Glutamatergic neuron (in vitro differentiated cells): ENCODE results near the gene RAET1G. TPM values are rescaled to one million over a fixed set of nuclear protein-coding genes. Genes with fewer than 3 reads are reported as not detected.

Source experiments
- DNase-seq: peaks from one replicate; pipeline ENCODE4 v3.0.0; 2022
- H3K27ac Mint-ChIP-seq: one replicate; pipeline ENCODE4 v1.8.0; 2020; ENCODE audit warnings: mild to moderate bottlenecking, mixed read lengths, inconsistent platforms; ENCODE audit not compliant: unreplicated experiment
- H3K27me3 Mint-ChIP-seq: one replicate; pipeline ENCODE4 v1.8.0; 2020; ENCODE audit warnings: mild to moderate bottlenecking, moderate library complexity, mixed read lengths, inconsistent platforms; ENCODE audit not compliant: unreplicated experiment
- H3K36me3 Mint-ChIP-seq: one replicate; pipeline ENCODE4 v1.8.0; 2020; ENCODE audit warnings: mild to moderate bottlenecking, mixed read lengths, inconsistent platforms; ENCODE audit not compliant: unreplicated experiment
- H3K4me1 Mint-ChIP-seq: one replicate; pipeline ENCODE4 v1.8.0; 2020; ENCODE audit warnings: mild to moderate bottlenecking, low read depth, mixed read lengths, inconsistent platforms; ENCODE audit not compliant: unreplicated experiment
- H3K4me3 Mint-ChIP-seq: one replicate; pipeline ENCODE4 v1.8.0; 2020; ENCODE audit warnings: mild to moderate bottlenecking, mixed read lengths, inconsistent platforms; ENCODE audit not compliant: unreplicated experiment
- H3K9me3 Mint-ChIP-seq: one replicate; pipeline ENCODE4 v1.8.0; 2020; ENCODE audit warnings: mild to moderate bottlenecking, moderate library complexity, mixed read lengths, inconsistent platforms; ENCODE audit not compliant: unreplicated experiment
- total RNA-seq: library from RNA; stranded (reverse); fragmentation: NEBNext Ultra II Directional; extraction: Animal tissue kit (Norgen Biotek cat#: 25700); gene quantifications from one replicate; pipeline ENCODE4 v1.2.1, GENCODE V29; 2021; ENCODE audit not compliant: unreplicated experiment
- TF ChIP-seq, protein P1 (sequence below): fragments of 200-600 bp; sonication (generic); IDR thresholded peaks from one replicate; pipeline ENCODE4 v1.5.0; 2021; ENCODE audit not compliant: partially characterized antibody, unreplicated experiment

The RAET1G gene
- total RNA-seq, 1 donor from 2014 or later: not detected

DNA sequence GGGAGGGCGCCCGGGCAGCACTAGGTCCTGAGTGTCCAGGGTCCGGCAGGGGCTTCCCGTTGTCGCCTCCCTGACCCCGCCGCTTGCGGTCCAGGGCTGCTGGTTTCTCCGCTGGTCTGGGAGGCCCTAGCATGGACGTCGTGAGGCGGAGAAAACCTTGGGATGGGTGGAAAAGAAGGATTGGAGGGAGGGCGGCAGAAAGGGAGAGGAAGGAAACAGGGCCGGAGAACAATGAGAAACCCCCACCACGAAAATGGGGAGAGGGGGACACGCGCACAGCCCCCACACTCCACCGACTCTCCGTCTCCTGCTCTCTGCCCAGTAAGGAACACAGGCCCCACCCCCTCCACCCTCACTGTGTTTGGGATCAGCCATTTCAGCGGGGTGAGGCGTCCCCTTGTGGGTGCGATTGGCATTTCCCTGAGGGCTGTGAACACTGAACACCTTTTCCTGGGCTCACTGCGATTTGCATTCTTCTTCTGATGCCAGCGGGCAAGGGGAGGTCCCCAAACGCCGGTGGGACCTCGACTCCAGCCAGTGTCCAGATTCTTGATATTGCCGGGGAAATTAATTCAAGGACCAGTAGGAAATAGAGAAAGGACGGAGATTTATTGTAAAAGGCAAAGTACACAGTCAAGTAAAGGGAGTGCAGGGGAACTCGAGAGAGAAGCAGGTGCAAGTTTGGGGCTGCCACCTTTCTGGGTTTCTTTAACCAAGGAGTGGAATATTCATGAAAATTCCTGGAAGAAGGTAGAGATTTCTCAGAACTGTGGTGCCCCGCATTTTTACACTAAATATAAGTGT is 3.3 kb upstream of the RAET1G start:
- H3K4me1 Mint-ChIP-seq: peaks cover 2% of the 10 kb centered on the region
- peaks cover 11% of the 10 kb centered on the region for H3K9me3 Mint-ChIP-seq
- no peaks in the 10 kb centered on the region for H3K36me3 Mint-ChIP-seq
- H3K27me3 Mint-ChIP-seq: peaks cover 40% of the 10 kb centered on the region
- peak; percentile 85 for DNase-seq
- no peak overlapping the region for H3K27ac Mint-ChIP-seq
- TF ChIP-seq, protein P1, sequence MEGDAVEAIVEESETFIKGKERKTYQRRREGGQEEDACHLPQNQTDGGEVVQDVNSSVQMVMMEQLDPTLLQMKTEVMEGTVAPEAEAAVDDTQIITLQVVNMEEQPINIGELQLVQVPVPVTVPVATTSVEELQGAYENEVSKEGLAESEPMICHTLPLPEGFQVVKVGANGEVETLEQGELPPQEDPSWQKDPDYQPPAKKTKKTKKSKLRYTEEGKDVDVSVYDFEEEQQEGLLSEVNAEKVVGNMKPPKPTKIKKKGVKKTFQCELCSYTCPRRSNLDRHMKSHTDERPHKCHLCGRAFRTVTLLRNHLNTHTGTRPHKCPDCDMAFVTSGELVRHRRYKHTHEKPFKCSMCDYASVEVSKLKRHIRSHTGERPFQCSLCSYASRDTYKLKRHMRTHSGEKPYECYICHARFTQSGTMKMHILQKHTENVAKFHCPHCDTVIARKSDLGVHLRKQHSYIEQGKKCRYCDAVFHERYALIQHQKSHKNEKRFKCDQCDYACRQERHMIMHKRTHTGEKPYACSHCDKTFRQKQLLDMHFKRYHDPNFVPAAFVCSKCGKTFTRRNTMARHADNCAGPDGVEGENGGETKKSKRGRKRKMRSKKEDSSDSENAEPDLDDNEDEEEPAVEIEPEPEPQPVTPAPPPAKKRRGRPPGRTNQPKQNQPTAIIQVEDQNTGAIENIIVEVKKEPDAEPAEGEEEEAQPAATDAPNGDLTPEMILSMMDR: peak; percentile 64
- peak overlapping the region; percentile 82 for H3K4me3 Mint-ChIP-seq

DNA sequence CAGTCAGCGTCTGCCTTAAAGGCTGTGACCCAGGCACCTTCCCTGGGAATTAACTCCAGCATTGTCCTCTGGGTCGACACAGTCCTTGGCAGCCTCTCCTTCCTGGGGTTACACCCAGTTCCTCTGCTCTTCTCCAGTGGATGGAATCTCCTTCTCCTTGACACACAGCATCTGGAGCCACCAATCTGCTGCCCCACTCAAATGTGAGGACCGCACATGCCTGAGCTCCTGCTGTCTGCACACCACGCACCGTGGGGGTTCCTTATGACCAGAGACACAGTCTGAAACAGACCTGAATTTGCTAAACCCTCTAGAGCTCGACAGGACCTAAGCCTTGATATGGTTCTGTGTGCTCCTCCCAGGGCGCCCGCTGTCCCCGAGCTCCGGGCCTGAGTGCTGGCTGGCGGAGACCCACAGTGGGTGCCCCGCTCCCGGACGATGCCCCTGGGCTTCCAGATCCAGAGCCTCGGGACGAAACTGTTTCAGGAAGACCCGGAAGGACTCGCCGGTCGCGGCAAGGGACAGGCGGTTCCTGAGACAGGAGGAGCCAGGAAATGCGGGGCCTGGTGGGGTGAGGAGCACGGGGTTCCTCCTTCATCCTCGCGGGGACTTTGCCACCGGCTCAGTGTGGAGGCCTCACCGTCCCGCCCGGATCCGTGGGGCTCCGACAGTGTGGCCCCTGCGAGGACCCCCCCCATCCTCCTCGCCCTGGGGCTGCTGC is 2.5 kb upstream of the RAET1G start:
- H3K36me3 Mint-ChIP-seq: peaks cover 5% of the 10 kb centered on the region
- peaks cover 2% of the 10 kb centered on the region for H3K4me1 Mint-ChIP-seq
- H3K4me3 Mint-ChIP-seq: peak overlapping the region; percentile 63
- H3K9me3 Mint-ChIP-seq: peaks cover 16% of the 10 kb centered on the region
- H3K27ac Mint-ChIP-seq: no peak overlapping the region
- TF ChIP-seq, protein P1: no peak
- peaks cover 44% of the 10 kb centered on the region for H3K27me3 Mint-ChIP-seq
- no peak for DNase-seq

DNA sequence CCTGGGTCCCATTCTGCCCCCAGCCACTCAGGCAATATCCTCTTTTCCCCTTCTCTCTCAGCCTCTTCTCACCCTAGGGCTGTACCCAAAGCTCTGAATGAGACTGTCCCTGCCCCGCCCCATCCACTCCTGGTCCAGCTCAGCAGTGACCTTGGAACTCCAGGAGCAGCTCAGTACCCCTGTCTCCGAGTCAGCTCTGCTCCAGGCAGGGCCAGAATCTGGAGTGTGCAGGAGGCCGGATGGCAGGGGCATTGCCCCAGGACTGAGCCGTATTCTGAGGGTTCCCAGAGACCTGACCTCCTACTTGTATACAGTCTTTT is 2.0 kb upstream of the RAET1G start:
- no peak overlapping the region for H3K27ac Mint-ChIP-seq
- peaks cover 6% of the 10 kb centered on the region for H3K36me3 Mint-ChIP-seq
- H3K9me3 Mint-ChIP-seq: peaks cover 16% of the 10 kb centered on the region
- DNase-seq: no peak
- H3K4me1 Mint-ChIP-seq: peaks cover 2% of the 10 kb centered on the region
- TF ChIP-seq, protein P1: no peak
- H3K27me3 Mint-ChIP-seq: peaks cover 39% of the 10 kb centered on the region
- H3K4me3 Mint-ChIP-seq: no peak overlapping the region

DNA sequence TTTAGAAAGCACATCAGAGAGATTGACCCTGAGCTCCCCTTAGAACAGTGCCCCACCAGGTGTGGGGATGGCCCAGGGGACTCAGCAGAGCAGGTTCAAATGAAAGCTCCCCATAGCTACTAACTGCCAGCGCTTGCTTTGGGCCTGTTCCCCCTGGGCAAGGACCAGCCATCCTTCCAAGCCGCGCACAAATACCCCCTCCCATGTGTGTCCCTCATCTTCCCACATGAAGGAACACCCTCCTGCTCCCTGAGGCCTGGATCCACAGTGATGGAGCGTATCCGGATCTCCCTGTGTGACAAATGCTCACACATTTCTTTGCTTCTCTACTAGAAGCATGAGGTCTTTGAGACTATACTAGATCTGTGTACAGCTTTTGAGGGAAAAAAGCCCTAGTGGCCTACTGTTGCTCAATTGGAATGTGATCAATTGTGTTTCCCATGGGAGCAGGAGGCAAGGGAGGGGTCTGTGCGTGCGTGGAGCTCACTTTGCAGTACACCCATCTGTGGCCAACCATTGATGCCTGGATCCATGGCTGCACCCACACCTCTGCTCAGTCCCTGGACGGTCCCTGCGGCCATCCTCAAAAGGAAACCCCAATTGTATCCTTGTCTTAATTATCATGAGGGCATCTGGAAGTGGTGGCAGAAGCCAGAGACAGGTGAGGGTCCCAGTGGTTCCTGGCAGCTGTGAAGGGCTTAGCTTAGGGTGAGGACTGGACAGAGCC is 1.4 kb upstream of the RAET1G start:
- Mint-ChIP-seq H3K27me3 (peaks cover 41% of the 10 kb centered on the region), H3K4me3 (peak overlapping the region; percentile 42), H3K36me3 (peaks cover 6% of the 10 kb centered on the region), H3K27ac (no peak overlapping the region), H3K9me3 (peaks cover 17% of the 10 kb centered on the region), H3K4me1 (peaks cover 2% of the 10 kb centered on the region)
- TF ChIP-seq, protein P1: no peak
- DNase-seq: no peak
